Activated CD4-positive, alpha-beta memory T cell treated with anti-CD3 and anti-CD28 coated beads, Interleukin-2, amount 10 ng/mL, durations not matched to agents 7 days and 5 days (primary cell): ENCODE measurements around the gene RNF220. TPM values are rescaled to one million over a fixed set of nuclear protein-coding genes. Genes with fewer than 3 reads are reported as not detected.

Experiments used
- CTCF ChIA-PET: fragments of 350-600 bp; sonication (Branson Sonifier 250); formaldehyde crosslinking; loops from one replicate; lab custom pipeline; 2021; ENCODE audit warnings: antibody characterized with exemption, inconsistent platforms; lab: Charles Lee
- POLR2A ChIA-PET: fragments of 350-600 bp; sonication (Branson Sonifier 250); formaldehyde crosslinking; loops from one replicate; lab custom pipeline; 2021; ENCODE audit warnings: antibody characterized with exemption; lab: Charles Lee
- DNase-seq: peaks from one replicate; pipeline ENCODE4 v3.0.0-alpha.2; 2020
- H3K27ac Mint-ChIP-seq: one replicate; pipeline ENCODE4 v1.8.0; 2021; ENCODE audit warnings: mild to moderate bottlenecking, mixed read lengths
- H3K27me3 Mint-ChIP-seq: one replicate; pipeline ENCODE4 v1.8.0; 2021; ENCODE audit warnings: mixed read lengths
- H3K36me3 Mint-ChIP-seq: one replicate; pipeline ENCODE4 v1.8.0; 2021; ENCODE audit warnings: low read depth, mixed read lengths
- H3K4me1 Mint-ChIP-seq: one replicate; pipeline ENCODE4 v1.8.0; 2021; ENCODE audit warnings: mixed read lengths
- H3K4me3 Mint-ChIP-seq: one replicate; pipeline ENCODE4 v1.8.0; 2021; ENCODE audit warnings: mild to moderate bottlenecking, mixed read lengths
- H3K9me3 Mint-ChIP-seq: one replicate; pipeline ENCODE4 v1.8.0; 2021; ENCODE audit warnings: mixed read lengths
- total RNA-seq, 2 experiments: library from RNA; stranded (reverse); gene quantifications; one replicate each; pipeline ENCODE4 v1.2.3, GENCODE V29; 2021

Gene RNF220
- total RNA-seq, result 10 to 100 TPM; 69.0 to 70.7 TPM

GRCh38 chr1:44405031-44405797 is at the start of gene RNF220:
TSS of gene RNF220 (plus strand) at chr1:44405255.
- peak; percentile 38 for DNase-seq
- POLR2A ChIA-PET, result interaction anchor here (1.2 kb wide), 1 partner anchor 227 kb away, joined by 3 read pairs; no protein-coding TSS in a partner anchor
- CTCF ChIA-PET, result no interaction called here
- Mint-ChIP-seq H3K4me3 (peak within 1 kb of the TSS; percentile 56), H3K27me3 (peaks cover 64% of the 10 kb centered on the region), H3K4me1 (peaks cover 33% of the 10 kb centered on the region), H3K9me3 (no peaks in the 10 kb centered on the region), H3K27ac (no peak within 1 kb of the TSS), H3K36me3 (no peaks in the 10 kb centered on the region)

- DNase-seq, result no peak
- Mint-ChIP-seq H3K36me3 (no peaks in the 10 kb centered on the region), H3K27me3 (no peaks in the 10 kb centered on the region), H3K4me3 (peak overlapping the region; percentile 90), H3K4me1 (peaks cover 33% of the 10 kb centered on the region), H3K27ac (peak overlapping the region; percentile 75), H3K9me3 (no peaks in the 10 kb centered on the region)
- ChIA-PET CTCF (interaction anchor here (1.1 kb wide), 1 partner anchor 143 kb away, joined by 3 read pairs; no protein-coding TSS in a partner anchor), POLR2A (interaction anchor here (0.7 to 1.6 kb wide), 2 partner anchors 24 to 276 kb away, joined by 3 read pairs; no protein-coding TSS in a partner anchor)
Observed at GRCh38 chr1:44355582-44356305, 49.3 kb upstream of the RNF220 start.

DNA sequence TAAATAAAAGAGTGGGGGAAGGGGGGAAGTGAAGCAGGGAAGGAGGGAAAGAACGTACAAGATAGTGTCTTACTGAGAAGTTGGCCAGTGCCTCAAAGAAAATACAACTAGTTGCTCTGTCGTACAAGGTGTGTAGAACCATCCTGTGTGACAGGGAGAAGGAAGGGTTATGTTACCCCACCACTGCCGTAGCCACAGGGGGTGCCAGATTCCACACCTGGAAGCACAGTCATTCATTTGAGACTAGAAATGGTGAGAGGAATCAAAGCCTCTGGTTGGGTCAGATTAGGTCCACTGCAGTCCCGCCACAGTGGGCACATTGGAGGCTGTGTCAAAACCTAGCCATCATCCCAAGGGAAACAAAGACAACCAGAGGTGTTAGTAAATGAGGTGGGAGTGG is 47.3 kb upstream of the RNF220 start:
- H3K27me3 Mint-ChIP-seq, result no peaks in the 10 kb centered on the region
- H3K36me3 Mint-ChIP-seq, result no peaks in the 10 kb centered on the region
- ChIA-PET CTCF (no interaction called here), POLR2A (no interaction called here)
- no peak for DNase-seq
- peaks cover 31% of the 10 kb centered on the region for H3K4me1 Mint-ChIP-seq
- no peaks in the 10 kb centered on the region for H3K9me3 Mint-ChIP-seq
- no peak overlapping the region for H3K4me3 Mint-ChIP-seq
- no peak overlapping the region for H3K27ac Mint-ChIP-seq

DNA sequence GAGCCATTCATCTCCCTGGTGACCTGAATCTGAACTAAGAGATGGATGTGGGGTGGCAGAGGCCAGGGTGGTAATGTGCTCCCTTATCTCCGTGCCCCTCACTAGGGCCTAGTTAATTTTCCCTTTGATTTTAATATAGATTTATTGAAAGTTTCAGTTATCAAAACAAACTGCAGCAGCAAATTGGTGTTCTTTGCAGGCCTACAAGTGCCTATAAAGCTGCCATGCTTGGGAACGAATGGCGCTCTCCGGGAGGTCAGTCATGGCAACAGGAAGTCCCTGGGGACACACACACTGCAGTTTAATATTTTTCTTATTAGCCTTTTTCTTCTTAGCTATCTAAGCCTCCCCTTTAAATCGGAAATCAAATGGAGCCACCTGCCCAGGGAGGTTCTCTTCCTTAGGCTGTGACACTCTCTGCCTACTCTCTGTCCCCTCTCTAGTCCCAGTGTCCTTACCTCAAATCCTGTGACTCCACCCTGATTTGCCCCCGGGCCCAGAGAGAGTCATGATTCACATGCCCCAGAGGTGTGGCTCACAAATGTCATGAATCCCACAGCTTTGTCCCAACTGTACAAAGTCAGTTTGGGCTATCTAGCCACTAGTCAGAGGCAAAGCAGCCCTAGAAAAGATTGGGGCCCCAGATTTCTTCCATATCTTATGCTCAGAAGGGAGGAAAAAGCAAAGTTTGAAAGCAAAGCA is 45.7 kb upstream of the RNF220 start:
- ChIA-PET POLR2A (no interaction called here), CTCF (no interaction called here)
- Mint-ChIP-seq H3K27ac (no peak overlapping the region), H3K27me3 (peaks cover 4% of the 10 kb centered on the region), H3K9me3 (no peaks in the 10 kb centered on the region), H3K36me3 (no peaks in the 10 kb centered on the region), H3K4me1 (peaks cover 14% of the 10 kb centered on the region), H3K4me3 (no peak overlapping the region)
- no peak for DNase-seq

DNA sequence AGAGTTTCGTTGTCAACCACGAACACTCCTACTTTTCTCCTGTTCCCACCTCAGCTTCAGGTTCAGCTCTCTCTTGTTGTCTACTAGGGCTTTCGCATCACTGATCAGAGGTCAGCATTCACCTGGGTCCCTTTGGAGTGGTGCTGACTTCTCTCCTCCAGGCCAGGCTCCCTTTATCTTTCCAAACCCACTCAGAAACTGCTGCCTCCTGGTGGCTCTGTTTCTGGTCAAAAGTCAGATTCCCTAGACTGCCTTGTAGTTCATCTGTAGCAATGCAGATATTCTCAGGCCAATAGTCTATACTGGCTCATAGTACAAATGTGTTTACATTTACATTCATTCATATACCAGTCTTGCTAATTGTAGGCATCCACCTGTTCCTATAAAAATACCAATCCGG is 43.6 kb upstream of the RNF220 start:
- H3K9me3 Mint-ChIP-seq, result no peaks in the 10 kb centered on the region
- ChIA-PET POLR2A (no interaction called here), CTCF (no interaction called here)
- H3K4me1 Mint-ChIP-seq, result no peaks in the 10 kb centered on the region
- H3K27ac Mint-ChIP-seq, result no peak overlapping the region
- no peak overlapping the region for H3K4me3 Mint-ChIP-seq
- peaks cover 4% of the 10 kb centered on the region for H3K27me3 Mint-ChIP-seq
- no peaks in the 10 kb centered on the region for H3K36me3 Mint-ChIP-seq
- no peak for DNase-seq

DNA sequence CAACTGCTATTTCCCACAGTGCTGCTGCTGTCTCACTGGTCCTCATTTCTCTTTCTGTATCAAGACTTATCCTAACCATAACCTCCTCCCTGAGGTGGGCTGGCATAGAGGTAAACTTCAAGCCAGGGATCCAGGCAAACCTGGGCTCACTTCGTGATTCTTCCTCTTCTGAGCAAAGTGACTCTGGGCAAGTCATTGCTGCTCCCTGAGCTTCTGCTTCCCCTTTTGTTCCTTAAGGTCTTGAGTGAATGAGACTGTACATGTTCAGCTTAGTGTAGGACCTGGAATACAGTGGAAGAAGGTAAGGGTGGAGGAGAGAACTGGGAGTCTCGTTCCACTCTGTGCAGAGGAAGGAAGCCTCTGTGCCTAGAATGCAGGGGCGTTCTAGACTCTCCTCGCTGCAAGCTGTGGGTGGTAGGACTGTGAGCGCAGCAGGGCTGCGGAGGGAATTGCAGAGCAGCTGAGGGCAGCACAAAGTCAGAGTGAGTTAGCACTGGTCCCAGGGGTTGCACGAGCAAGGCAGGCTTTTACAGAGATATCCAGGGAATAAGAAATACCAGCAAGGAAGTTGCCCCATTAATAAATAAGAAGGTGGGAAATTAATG is 38.6 kb upstream of the RNF220 start:
- no peaks in the 10 kb centered on the region for H3K4me1 Mint-ChIP-seq
- H3K27me3 Mint-ChIP-seq, result peaks cover 11% of the 10 kb centered on the region
- no peaks in the 10 kb centered on the region for H3K36me3 Mint-ChIP-seq
- CTCF ChIA-PET, result no interaction called here
- H3K4me3 Mint-ChIP-seq, result no peak overlapping the region
- POLR2A ChIA-PET, result no interaction called here
- H3K9me3 Mint-ChIP-seq, result no peaks in the 10 kb centered on the region
- no peak for DNase-seq
- H3K27ac Mint-ChIP-seq, result no peak overlapping the region

GRCh38 chr1:44367944-44368343 is 37.1 kb upstream of the RNF220 start:
- CTCF ChIA-PET, result no interaction called here
- Mint-ChIP-seq H3K4me1 (no peaks in the 10 kb centered on the region), H3K4me3 (no peak overlapping the region), H3K36me3 (no peaks in the 10 kb centered on the region), H3K27me3 (peaks cover 10% of the 10 kb centered on the region), H3K9me3 (no peaks in the 10 kb centered on the region), H3K27ac (no peak overlapping the region)
- POLR2A ChIA-PET, result no interaction called here
- DNase-seq, result no peak

- H3K36me3 Mint-ChIP-seq, result no peaks in the 10 kb centered on the region
- H3K4me1 Mint-ChIP-seq, result no peaks in the 10 kb centered on the region
- CTCF ChIA-PET, result interaction anchor here (1.3 kb wide), 1 partner anchor 10 kb away, joined by 4 read pairs; no protein-coding TSS in a partner anchor
- H3K27ac Mint-ChIP-seq, result no peak overlapping the region
- no peaks in the 10 kb centered on the region for H3K9me3 Mint-ChIP-seq
- DNase-seq, result no peak
- POLR2A ChIA-PET, result no interaction called here
- H3K27me3 Mint-ChIP-seq, result peaks cover 7% of the 10 kb centered on the region
- H3K4me3 Mint-ChIP-seq, result no peak overlapping the region
Observed at GRCh38 chr1:44368471-44369151, 36.4 kb upstream of the RNF220 start.

- ChIA-PET POLR2A (no interaction called here), CTCF (no interaction called here)
- Mint-ChIP-seq H3K4me3 (no peak overlapping the region), H3K4me1 (no peaks in the 10 kb centered on the region), H3K9me3 (no peaks in the 10 kb centered on the region), H3K27me3 (peaks cover 7% of the 10 kb centered on the region), H3K27ac (no peak overlapping the region), H3K36me3 (no peaks in the 10 kb centered on the region)
- DNase-seq, result no peak
Observed at GRCh38 chr1:44371206-44371605, 33.8 kb upstream of the RNF220 start.

GRCh38 chr1:44375547-44375946 is 29.5 kb upstream of the RNF220 start:
- H3K27me3 Mint-ChIP-seq, result peaks cover 4% of the 10 kb centered on the region
- CTCF ChIA-PET, result no interaction called here
- H3K4me1 Mint-ChIP-seq, result no peaks in the 10 kb centered on the region
- no peaks in the 10 kb centered on the region for H3K9me3 Mint-ChIP-seq
- no peak for DNase-seq
- H3K36me3 Mint-ChIP-seq, result no peaks in the 10 kb centered on the region
- no peak overlapping the region for H3K27ac Mint-ChIP-seq
- H3K4me3 Mint-ChIP-seq, result no peak overlapping the region
- POLR2A ChIA-PET, result no interaction called here

GRCh38 chr1:44377925-44378784 is 26.9 kb upstream of the RNF220 start:
- no peaks in the 10 kb centered on the region for H3K4me1 Mint-ChIP-seq
- H3K27ac Mint-ChIP-seq, result no peak overlapping the region
- ChIA-PET CTCF (interaction anchor here (0.7 to 2.6 kb wide), 8 partner anchors 9 to 275 kb away, joined by 3 to 14 read pairs (median 4); no protein-coding TSS in a partner anchor), POLR2A (interaction anchor here (1.0 kb wide), 1 partner anchor 215 kb away, joined by 3 read pairs; no protein-coding TSS in a partner anchor)
- peak; percentile 42 for DNase-seq
- no peaks in the 10 kb centered on the region for H3K36me3 Mint-ChIP-seq
- peaks cover 6% of the 10 kb centered on the region for H3K27me3 Mint-ChIP-seq
- H3K4me3 Mint-ChIP-seq, result no peak overlapping the region
- no peaks in the 10 kb centered on the region for H3K9me3 Mint-ChIP-seq
